SU-DHL-6 (cell line): ENCODE data around the gene MACF1.

Source experiments
- EZH2phosphoT487 ChIP-seq: fragments of 200-600 bp; sonication (generic), shearing (Covaris generic); conservative IDR thresholded peaks from 2 replicates; pipeline ENCODE4 v1.6.1; 2018; ENCODE audit warnings: mild to moderate bottlenecking, antibody characterized with exemption, low read length, moderate library complexity, mixed read lengths
- TF ChIP-seq, protein P1 (sequence below): fragments of 200-600 bp; sonication (generic); IDR thresholded peaks from one replicate; pipeline ENCODE4 v1.5.1; 2017; ENCODE audit warnings: antibody characterized with exemption, mild to moderate bottlenecking, low read length, moderate library complexity; ENCODE audit not compliant: insufficient read depth, poor library complexity, severe bottlenecking

- TF ChIP-seq, protein P1, sequence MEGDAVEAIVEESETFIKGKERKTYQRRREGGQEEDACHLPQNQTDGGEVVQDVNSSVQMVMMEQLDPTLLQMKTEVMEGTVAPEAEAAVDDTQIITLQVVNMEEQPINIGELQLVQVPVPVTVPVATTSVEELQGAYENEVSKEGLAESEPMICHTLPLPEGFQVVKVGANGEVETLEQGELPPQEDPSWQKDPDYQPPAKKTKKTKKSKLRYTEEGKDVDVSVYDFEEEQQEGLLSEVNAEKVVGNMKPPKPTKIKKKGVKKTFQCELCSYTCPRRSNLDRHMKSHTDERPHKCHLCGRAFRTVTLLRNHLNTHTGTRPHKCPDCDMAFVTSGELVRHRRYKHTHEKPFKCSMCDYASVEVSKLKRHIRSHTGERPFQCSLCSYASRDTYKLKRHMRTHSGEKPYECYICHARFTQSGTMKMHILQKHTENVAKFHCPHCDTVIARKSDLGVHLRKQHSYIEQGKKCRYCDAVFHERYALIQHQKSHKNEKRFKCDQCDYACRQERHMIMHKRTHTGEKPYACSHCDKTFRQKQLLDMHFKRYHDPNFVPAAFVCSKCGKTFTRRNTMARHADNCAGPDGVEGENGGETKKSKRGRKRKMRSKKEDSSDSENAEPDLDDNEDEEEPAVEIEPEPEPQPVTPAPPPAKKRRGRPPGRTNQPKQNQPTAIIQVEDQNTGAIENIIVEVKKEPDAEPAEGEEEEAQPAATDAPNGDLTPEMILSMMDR: no peak
- no peak for TF ChIP-seq EZH2phosphoT487
Observed at GRCh38 chr1:39158327-39159086, 46.0 kb upstream of the MACF1 start.
